Stomach smooth muscle (tissue), 2 donors: ENCODE measurements around the gene ZFHX3.

Experiments
- H3K27ac ChIP-seq: one replicate; pipeline ENCODE4 v1.7.0; 2013; ENCODE audit warnings: mild to moderate bottlenecking, low read length, inconsistent platforms
- H3K27me3 ChIP-seq, 2 donors: one replicate each; pipeline ENCODE4 v1.7.0; 2013; ENCODE audit warnings: low read length in 2 of 2; ENCODE audit not compliant: insufficient read depth in 2 of 2, control insufficient read depth in 1 of 2
- H3K36me3 ChIP-seq, 2 donors: one replicate each; pipeline ENCODE4 v1.7.0; 2013; ENCODE audit warnings: low read length in 2 of 2; ENCODE audit not compliant: control insufficient read depth in 2 of 2, insufficient read depth in 2 of 2
- H3K4me1 ChIP-seq: one replicate; pipeline ENCODE4 v1.7.0; 2013; ENCODE audit warnings: low read length; ENCODE audit not compliant: control insufficient read depth, insufficient read depth
- H3K4me3 ChIP-seq, 2 donors: one replicate each; pipeline ENCODE4 v1.7.0; 2013; ENCODE audit warnings: low read length in 2 of 2
- H3K9ac ChIP-seq, 2 donors: one replicate each; pipeline ENCODE4 v1.7.0; 2013; ENCODE audit warnings: low read length in 2 of 2, mild to moderate bottlenecking in 1 of 2
- H3K9me3 ChIP-seq, 2 donors: one replicate each; pipeline ENCODE4 v1.7.0; 2013; ENCODE audit warnings: low read length in 2 of 2; ENCODE audit not compliant: control insufficient read depth in 2 of 2
- donor health status: healthy.
- donor health status: Pancreatic carcinoma.

Gene ZFHX3

DNA sequence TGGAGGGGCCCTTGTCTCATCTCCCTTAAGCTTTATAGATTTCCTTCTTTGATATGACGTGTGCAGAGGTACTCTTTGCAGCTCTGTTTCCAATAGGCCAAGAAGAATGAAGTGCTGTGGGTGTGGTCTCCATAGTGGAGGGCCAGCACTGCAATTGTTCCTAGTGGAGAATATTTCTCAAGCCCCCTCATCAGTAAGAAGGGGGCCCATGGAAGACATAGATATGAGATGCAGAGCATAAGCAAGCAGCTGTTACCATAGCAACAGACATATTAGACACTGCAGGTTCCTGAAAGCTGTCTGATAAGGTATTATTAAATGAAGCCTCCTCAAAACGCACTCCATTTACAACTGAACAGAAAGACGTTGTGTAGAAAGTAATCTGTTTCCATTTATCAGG is 240.7 kb downstream of the ZFHX3 start:
- H3K27me3 ChIP-seq = no peaks in the 10 kb centered on the region
- H3K4me3 ChIP-seq = no peak overlapping the region
- H3K36me3 ChIP-seq = peaks cover 13 to 16% of the 10 kb centered on the region in 2 donors
- H3K9me3 ChIP-seq = no peaks in the 10 kb centered on the region
- no peaks in the 10 kb centered on the region for H3K4me1 ChIP-seq
- no peak overlapping the region for H3K9ac ChIP-seq
- H3K27ac ChIP-seq = no peak overlapping the region

DNA sequence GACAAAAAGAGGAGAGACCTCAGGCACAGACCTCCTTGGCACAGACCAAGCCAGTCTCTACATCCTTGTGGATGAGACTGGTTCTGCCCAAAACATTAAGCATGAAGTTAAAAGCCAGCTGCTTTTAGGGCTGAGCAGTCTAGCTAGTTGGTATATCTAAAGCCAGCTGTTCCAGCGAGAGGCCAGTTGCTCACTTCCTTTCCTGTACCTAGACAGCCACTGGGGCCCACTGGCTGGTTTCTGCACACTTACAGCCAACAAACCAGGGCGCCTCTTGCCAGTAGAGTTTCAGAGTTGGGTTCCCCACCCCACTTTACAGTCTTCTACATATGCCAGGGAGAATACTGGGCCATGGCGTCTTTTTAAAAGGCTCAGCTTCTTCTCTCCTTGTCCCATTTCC is 242.4 kb downstream of the ZFHX3 start:
- Histone ChIP-seq H3K4me1 (peaks cover 9% of the 10 kb centered on the region), H3K27me3 (no peaks in the 10 kb centered on the region), H3K27ac (no peak overlapping the region), H3K4me3 (no peak overlapping the region), H3K9ac (no peak overlapping the region), H3K36me3 (peaks cover 8% of the 10 kb centered on the region in 2 donors), H3K9me3 (no peaks in the 10 kb centered on the region)

DNA sequence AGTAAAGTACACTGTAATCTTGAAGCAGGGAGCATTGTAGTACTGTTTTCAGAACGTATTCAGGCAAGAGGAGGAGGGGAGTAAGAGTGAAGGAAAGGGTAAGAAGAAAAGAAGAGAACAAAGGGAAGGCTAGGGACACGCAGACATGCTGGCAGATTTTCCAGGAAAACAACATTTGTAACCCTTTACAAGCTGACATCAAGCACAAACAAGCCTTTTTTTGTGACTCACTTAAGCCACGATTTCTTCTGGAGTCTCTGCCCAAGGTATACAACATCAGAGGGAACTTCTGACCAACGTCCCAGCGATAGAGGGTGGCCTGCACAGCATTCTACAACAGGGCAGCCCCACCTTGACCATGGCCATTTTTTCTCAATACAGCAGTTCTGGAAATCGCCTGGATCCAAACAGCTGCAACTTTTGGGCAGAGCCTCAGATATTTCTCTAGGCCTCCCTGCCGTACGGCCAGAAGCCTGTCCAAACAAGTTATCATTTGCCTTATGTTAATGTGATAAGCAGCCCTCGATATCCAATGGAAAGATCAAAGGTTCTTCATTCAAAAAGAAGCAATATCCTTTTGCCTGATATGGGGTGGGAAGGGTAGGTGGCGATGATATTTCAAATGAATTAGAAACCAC is 247.3 kb downstream of the ZFHX3 start:
- Histone ChIP-seq H3K4me1 (peaks cover 31% of the 10 kb centered on the region), H3K27ac (peak overlapping the region; percentile 38), H3K9ac (no peak overlapping the region), H3K36me3 (peaks cover 5 to 16% of the 10 kb centered on the region in 2 donors), H3K9me3 (no peaks in the 10 kb centered on the region), H3K4me3 (no peak overlapping the region), H3K27me3 (no peaks in the 10 kb centered on the region)

DNA sequence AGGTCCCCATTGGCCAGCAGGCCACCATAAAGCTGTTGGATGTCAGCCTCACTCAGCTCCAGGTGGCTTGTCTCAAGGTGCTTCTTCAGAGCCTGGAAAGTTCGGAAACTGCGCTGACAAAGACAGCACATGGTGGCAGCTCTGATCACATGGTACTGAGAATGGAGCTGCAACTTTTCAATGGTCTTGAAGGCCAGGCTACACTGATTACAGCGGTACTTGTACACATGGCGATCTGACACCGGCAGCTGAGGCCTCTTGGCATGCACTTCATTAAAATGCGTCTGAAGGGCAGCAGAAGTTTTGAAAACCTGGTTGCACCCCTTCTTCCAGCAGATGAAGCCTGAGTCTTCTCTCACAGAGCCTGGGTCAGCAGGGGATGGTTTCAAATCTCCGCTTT is 249.7 kb downstream of the ZFHX3 start:
- H3K4me1 ChIP-seq = peaks cover 31% of the 10 kb centered on the region
- H3K27me3 ChIP-seq = no peaks in the 10 kb centered on the region
- no peak overlapping the region for H3K9ac ChIP-seq
- peak overlapping the region; percentile 90 for H3K27ac ChIP-seq
- no peaks in the 10 kb centered on the region for H3K9me3 ChIP-seq
- peaks cover 7 to 31% of the 10 kb centered on the region in 2 donors for H3K36me3 ChIP-seq
- H3K4me3 ChIP-seq = peak overlapping the region in 1 of 2 donors; percentile 35

DNA sequence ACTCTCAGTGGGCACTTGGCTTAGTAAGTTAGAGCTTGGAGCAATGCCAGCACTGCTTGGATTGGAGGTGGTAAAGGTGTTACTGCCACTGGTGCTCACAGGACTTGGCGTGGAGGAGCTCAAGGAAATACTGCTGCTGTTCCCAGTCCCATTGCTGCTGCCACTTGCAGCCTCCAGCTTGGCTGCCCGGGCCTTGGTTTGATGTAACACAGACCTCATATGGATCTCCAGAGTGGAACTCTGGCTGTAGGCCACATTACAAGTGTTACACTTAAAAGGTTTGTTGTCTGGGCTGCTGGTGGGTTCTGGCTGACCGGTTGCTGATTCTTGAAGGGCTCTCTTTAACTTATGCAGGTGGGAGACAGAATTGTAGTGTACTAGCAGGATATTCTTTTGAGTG is 250.3 kb downstream of the ZFHX3 start:
- Histone ChIP-seq H3K27me3 (no peaks in the 10 kb centered on the region), H3K27ac (peak overlapping the region; percentile 90), H3K9me3 (no peaks in the 10 kb centered on the region), H3K4me3 (no peak overlapping the region), H3K9ac (no peak overlapping the region), H3K36me3 (peaks cover 7 to 36% of the 10 kb centered on the region in 2 donors), H3K4me1 (peaks cover 31% of the 10 kb centered on the region)

DNA sequence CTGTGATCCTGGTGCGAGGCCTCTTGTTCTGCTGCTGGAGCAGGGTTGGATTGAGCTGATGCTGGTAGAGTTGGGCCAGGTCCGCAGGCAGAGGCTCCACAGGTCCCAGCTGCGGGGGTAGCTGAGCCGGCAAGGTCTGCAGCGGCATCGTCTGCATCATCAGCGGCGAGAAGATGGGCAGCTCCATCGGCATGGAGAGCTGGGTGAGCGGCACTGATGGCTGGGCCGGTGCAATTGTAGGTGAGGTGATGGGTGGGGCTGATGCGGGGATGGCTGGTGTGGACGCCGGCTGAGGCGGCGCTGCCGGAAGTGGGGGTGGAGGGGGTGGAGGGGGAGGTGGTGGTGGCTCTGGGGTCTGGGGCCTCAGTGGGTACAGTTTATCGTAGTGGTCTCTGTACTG is 251.7 kb downstream of the ZFHX3 start:
- Histone ChIP-seq H3K27me3 (no peaks in the 10 kb centered on the region), H3K4me1 (peaks cover 28% of the 10 kb centered on the region), H3K27ac (no peak overlapping the region), H3K9ac (no peak overlapping the region), H3K4me3 (no peak overlapping the region), H3K9me3 (peaks cover 0 to under 1% of the 10 kb centered on the region in 2 donors), H3K36me3 (peaks cover 10 to 39% of the 10 kb centered on the region in 2 donors)

DNA sequence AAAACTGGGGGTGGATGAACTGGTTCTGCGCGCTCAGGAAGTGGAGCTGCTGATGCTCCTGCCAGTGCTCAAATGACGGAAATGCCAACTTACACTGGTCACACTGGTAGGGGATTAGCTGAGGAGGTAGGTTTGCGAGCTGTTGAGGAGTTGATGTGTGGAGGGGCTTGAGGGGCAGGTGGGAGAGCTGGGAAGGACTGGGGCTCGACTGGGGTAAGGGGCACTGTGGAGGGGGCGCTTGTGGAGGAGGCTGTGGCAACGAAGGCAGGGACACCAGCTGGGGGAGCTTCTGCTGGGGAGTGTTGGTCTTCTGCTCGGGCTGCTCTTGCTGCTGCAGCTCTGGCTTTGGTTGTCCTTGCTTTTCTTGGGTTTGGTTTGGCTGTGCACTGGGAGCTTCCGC is 252.9 kb downstream of the ZFHX3 start:
- H3K27ac ChIP-seq = no peak overlapping the region
- H3K27me3 ChIP-seq = no peaks in the 10 kb centered on the region
- H3K4me1 ChIP-seq = peaks cover 21% of the 10 kb centered on the region
- H3K9me3 ChIP-seq = peaks cover 0 to 3% of the 10 kb centered on the region in 2 donors
- H3K36me3 ChIP-seq = peaks cover 19 to 47% of the 10 kb centered on the region in 2 donors
- H3K9ac ChIP-seq = no peak overlapping the region
- no peak overlapping the region for H3K4me3 ChIP-seq

DNA sequence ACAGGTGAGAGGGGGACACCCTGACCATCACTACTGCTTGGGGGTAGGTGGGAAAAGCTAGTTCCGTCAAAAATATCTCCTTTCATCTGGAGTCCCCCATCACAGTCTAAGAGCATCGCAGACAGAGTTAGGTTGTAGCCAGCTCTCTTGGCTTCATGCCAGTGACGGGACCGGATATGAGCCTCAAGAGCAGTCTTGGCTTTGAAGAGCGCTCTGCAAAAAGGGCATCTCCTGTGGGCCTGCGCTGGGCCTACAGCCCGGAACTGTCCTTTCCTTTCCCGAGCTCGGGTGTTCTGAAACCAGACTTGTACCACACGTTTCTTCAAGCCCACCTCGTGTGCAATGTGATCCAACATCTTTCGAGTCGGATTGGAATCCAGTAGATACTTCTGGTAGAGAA is 253.6 kb downstream of the ZFHX3 start:
- Histone ChIP-seq H3K9me3 (peaks cover 0 to 3% of the 10 kb centered on the region in 2 donors), H3K4me3 (no peak overlapping the region), H3K27me3 (no peaks in the 10 kb centered on the region), H3K9ac (no peak overlapping the region), H3K4me1 (peaks cover 23% of the 10 kb centered on the region), H3K36me3 (peaks cover 21 to 51% of the 10 kb centered on the region in 2 donors), H3K27ac (no peak overlapping the region)

DNA sequence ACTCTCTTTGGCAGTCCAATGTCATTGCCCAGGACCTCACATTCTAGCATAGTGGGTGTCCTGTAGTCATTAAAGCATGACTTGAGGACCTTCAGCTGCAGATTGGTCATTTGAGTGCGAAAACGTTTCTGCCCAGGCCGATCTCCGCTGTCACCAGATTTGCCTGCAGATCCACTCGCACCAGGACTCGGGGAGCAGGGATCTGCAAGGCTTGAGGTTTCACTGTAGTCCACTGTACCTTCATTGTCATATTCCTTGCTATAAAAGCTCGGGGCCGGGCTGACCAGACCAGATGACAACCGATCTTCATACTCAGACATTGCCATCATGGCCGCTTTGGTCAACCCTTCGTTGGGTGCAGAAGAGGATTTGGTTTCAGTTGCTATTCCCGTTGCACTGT is 254.2 kb downstream of the ZFHX3 start:
- Histone ChIP-seq H3K27ac (no peak overlapping the region), H3K27me3 (no peaks in the 10 kb centered on the region), H3K4me3 (no peak overlapping the region), H3K36me3 (peaks cover 21 to 51% of the 10 kb centered on the region in 2 donors), H3K4me1 (peaks cover 27% of the 10 kb centered on the region), H3K9me3 (peaks cover 0 to 3% of the 10 kb centered on the region in 2 donors), H3K9ac (no peak overlapping the region)

DNA sequence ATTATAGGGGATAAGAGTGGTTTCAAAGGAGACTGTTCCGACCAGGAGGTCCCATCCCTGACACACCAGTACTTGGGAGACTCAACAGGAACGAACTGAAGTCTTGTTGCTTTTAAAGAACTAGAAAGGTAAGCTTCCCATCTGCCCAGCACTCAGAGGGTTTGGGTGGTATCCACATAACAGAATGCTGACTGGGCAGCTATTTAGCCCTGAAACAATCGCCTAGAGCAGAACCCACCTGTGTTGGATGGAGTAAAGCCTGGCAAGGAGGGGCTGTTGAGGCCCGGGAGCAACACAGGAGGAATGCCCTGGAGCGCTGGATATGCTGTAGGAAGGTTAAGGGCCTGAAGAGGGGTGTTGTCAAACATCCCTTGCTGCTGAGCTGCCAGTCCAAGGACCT is 254.9 kb downstream of the ZFHX3 start:
- no peak overlapping the region for H3K4me3 ChIP-seq
- H3K27me3 ChIP-seq = no peaks in the 10 kb centered on the region
- no peak overlapping the region for H3K27ac ChIP-seq
- no peak overlapping the region for H3K9ac ChIP-seq
- peaks cover 21 to 45% of the 10 kb centered on the region in 2 donors for H3K36me3 ChIP-seq
- peaks cover 27% of the 10 kb centered on the region for H3K4me1 ChIP-seq
- peaks cover 0 to 3% of the 10 kb centered on the region in 2 donors for H3K9me3 ChIP-seq

DNA sequence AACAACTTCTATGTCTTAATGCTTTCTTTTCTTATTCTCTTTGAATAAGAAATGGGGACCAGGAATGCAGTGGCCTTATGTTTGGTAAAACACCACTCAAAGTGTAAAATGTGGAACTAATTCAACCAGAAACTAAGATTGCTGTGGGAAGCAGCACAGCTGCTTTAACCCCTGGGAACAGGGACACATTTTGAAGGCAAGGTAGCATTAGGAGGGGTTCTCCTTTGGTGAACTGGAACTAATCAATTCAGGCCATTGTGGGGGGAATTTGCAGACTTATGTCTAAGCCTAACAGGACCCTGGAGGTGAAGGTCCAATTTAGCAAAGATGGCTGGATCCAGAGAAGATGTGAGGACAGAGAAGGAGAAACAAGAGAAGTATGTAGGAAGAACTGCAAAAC is 256.1 kb downstream of the ZFHX3 start:
- peaks cover 0 to 3% of the 10 kb centered on the region in 2 donors for H3K9me3 ChIP-seq
- H3K4me3 ChIP-seq = no peak overlapping the region
- no peaks in the 10 kb centered on the region for H3K27me3 ChIP-seq
- H3K9ac ChIP-seq = no peak overlapping the region
- no peak overlapping the region for H3K27ac ChIP-seq
- peaks cover 21 to 41% of the 10 kb centered on the region in 2 donors for H3K36me3 ChIP-seq
- H3K4me1 ChIP-seq = peaks cover 22% of the 10 kb centered on the region
